Measurements from ENCODE around the gene ENOSF1. TPM values are rescaled to one million over a fixed set of nuclear protein-coding genes. Genes with fewer than 3 reads are reported as not detected.

ENOSF1 gene
- total and polyA plus RNA-seq, 12 donors, result 50.8 to 196 (median 93.7) TPM

DNA sequence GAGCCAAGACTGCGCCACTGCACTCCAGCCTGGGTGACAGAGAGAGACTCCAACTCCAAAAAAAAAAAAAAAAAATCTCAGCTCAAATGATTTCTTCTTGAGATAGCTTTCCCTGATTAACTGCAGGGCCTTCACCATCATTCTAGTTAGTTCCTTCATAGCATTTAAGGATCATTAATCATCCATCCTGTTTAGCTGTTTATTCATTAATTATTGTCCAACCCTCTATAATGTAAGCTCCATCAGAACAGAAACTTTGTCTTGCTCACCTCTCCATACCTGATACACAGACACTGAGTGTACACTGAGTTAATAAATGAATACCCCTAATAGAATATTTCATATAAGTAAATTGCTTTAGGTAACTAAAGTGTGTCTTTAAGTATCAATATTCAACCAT is 42.2 kb upstream of the ENOSF1 start:
- TF ChIP-seq, protein P1, sequence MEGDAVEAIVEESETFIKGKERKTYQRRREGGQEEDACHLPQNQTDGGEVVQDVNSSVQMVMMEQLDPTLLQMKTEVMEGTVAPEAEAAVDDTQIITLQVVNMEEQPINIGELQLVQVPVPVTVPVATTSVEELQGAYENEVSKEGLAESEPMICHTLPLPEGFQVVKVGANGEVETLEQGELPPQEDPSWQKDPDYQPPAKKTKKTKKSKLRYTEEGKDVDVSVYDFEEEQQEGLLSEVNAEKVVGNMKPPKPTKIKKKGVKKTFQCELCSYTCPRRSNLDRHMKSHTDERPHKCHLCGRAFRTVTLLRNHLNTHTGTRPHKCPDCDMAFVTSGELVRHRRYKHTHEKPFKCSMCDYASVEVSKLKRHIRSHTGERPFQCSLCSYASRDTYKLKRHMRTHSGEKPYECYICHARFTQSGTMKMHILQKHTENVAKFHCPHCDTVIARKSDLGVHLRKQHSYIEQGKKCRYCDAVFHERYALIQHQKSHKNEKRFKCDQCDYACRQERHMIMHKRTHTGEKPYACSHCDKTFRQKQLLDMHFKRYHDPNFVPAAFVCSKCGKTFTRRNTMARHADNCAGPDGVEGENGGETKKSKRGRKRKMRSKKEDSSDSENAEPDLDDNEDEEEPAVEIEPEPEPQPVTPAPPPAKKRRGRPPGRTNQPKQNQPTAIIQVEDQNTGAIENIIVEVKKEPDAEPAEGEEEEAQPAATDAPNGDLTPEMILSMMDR (IDR thresholded peaks at IDR 0.05), result no peak
- no peak for TF ChIP-seq POLR2A (IDR thresholded peaks at IDR 0.05)
- Histone ChIP-seq H3K4me1 (replicated peaks in 1 of 2) (no peaks in the 10 kb centered on the region), H3K36me3 (replicated peaks in 1 of 2) (no peaks in the 10 kb centered on the region), H3K9me3 (replicated peaks in 1 of 3) (no peaks in the 10 kb centered on the region), H3K27me3 (no peaks in the 10 kb centered on the region), H3K4me3 (no peak overlapping the region), H3K27ac (no peak overlapping the region)
- DNase-seq, result no peak
- intact Hi-C loops (cut with DNase I), result no loop called here
- 87 to 97% (median 94%) methylated on average over 1 of the region's 1 CpG for WGBS, 4 donors

DNA sequence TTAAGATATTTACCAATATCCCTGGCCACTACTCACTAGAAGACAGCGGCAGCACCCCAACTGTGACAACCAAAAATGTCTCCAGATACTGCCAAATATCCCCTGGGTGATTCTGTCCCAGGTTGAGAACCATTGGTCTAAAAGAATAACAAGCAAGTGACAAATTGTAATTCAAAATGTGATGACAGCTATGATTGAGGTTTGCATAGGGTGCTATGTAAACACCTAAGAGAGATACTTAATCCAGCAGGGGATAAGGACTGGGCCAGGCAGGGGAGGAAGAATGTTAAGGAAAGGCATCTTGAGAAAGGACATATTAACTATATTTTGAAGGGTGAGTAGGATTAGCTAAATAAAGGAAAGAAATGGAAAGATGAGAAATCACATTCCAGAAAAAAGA is 38.0 kb upstream of the ENOSF1 start:
- no peaks in the 10 kb centered on the region for H3K4me1 ChIP-seq (replicated peaks in 1 of 2)
- intact Hi-C loops (cut with DNase I), result no loop called here
- no peak overlapping the region for H3K4me3 ChIP-seq
- H3K27me3 ChIP-seq, result no peaks in the 10 kb centered on the region
- WGBS, 4 donors, result 89 to 100% (median 98%) methylated on average over 1 of the region's 1 CpG
- H3K36me3 ChIP-seq (replicated peaks in 1 of 2), result peaks cover 0 to 8% of the 10 kb centered on the region in 2 donors
- H3K27ac ChIP-seq, result no peak overlapping the region
- no peak for TF ChIP-seq POLR2A (IDR thresholded peaks at IDR 0.05)
- TF ChIP-seq, protein P1 (IDR thresholded peaks at IDR 0.05), result no peak
- no peak for DNase-seq
- H3K9me3 ChIP-seq (replicated peaks in 1 of 3), result no peaks in the 10 kb centered on the region

DNA sequence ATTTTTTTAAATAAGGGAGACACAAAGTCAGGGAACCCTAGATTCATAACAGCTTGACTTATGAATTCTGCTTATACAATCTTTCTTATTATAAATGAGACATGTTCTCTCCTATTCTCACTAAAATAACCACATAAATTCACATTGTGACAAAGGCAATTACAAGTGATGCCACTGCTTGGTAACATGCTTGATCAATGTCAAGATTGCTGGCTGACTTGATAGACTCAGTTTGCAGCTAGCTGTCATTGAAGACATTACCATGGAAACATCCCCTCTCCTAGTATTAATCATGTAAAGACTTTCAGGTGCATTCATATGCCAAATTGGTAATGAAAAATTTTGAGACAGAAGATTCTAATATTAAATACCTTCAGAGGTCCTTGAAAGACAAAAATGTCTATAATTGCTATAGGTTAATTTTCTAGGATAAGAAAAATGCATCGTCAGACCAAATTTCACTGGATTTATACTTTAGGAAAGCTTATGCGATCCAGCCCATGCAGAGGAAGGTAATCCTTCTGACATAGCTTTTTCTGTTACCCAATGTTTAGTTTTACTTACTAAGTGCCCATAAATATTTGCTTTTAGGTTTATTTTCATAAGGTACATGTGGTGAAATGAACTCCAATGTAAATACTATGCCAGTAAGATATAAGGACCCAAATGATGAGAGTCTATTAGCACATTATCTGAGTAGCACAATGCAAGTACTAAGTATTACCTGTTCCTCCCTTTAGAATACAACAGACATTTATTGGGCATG is 32.6 kb upstream of the ENOSF1 start:
- H3K27ac ChIP-seq, result no peak overlapping the region
- H3K36me3 ChIP-seq (replicated peaks in 1 of 2), result peaks cover 0 to 8% of the 10 kb centered on the region in 2 donors
- no peaks in the 10 kb centered on the region for H3K9me3 ChIP-seq (replicated peaks in 1 of 3)
- no peaks in the 10 kb centered on the region for H3K4me1 ChIP-seq (replicated peaks in 1 of 2)
- intact Hi-C loops (cut with DNase I), result loop anchor here in 1 of 2 donors (5.0 kb wide), 2 partner anchors 67 to 87 kb away; partner anchors contain the start of gene YES1
- no peaks in the 10 kb centered on the region for H3K27me3 ChIP-seq
- H3K4me3 ChIP-seq, result no peak overlapping the region
- TF ChIP-seq POLR2A (IDR thresholded peaks at IDR 0.05), result no peak
- TF ChIP-seq, protein P1 (IDR thresholded peaks at IDR 0.05), result no peak
- no peak for DNase-seq
- 63 to 95% (median 89%) methylated on average over 2 of the region's 2 CpGs for WGBS, 4 donors

DNA sequence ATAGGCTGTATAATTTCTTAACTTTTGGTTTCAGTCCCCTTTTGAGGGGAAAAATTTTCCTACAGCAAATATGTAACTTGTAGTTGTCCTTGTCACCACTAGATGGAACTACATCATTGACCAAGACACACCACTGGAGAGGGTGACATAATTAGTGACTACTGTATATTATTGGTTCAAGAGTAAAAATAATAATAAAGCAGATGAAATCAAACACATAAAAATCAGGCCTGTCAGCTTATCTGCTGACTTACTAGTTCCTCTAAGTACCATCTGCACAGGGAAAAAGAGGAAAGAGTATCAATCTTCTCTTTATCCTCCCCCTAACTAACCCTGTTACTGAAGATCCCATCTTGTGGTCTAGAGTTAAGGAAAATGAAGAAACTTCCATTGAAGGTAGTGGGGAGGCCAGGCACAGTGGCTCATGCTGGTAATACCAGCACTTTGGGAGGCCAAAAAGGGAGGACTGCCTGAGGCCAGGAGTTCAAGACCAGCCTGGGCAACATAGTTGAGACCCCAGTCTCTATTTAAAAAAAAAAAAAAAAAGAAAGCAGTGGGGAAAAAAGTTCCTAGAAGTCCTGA is 29.6 kb upstream of the ENOSF1 start:
- Histone ChIP-seq H3K4me1 (replicated peaks in 1 of 2) (no peaks in the 10 kb centered on the region), H3K27ac (no peak overlapping the region), H3K4me3 (no peak overlapping the region), H3K27me3 (no peaks in the 10 kb centered on the region), H3K36me3 (replicated peaks in 1 of 2) (peaks cover 0 to 17% of the 10 kb centered on the region in 2 donors), H3K9me3 (replicated peaks in 1 of 3) (no peaks in the 10 kb centered on the region)
- DNase-seq, result no peak
- no peak for TF ChIP-seq POLR2A (IDR thresholded peaks at IDR 0.05)
- TF ChIP-seq, protein P1 (IDR thresholded peaks at IDR 0.05), result peak; percentile 71 to 89 (median 80)
- intact Hi-C loops (cut with DNase I), result loop anchor here in 1 of 2 donors (5.0 kb wide), 2 partner anchors 70 to 90 kb away; partner anchors contain the start of gene YES1
